H1 (cell line): ENCODE data around the gene NCAPG2. TPM values are rescaled to one million over a fixed set of nuclear protein-coding genes. Genes with fewer than 3 reads are reported as not detected.

Source experiments
- CTCF ChIA-PET: fragments of 300-600 bp; sonication (Branson Sonifier 250); formaldehyde crosslinking; loops from one replicate; lab custom pipeline; 2021; ENCODE audit not compliant: partially characterized antibody; lab: Charles Lee
- POLR2A ChIA-PET: fragments of 300-600 bp; sonication (Branson Sonifier 250); formaldehyde crosslinking; loops from one replicate; lab custom pipeline; 2021; ENCODE audit warnings: inconsistent platforms; ENCODE audit not compliant: partially characterized antibody; lab: Charles Lee
- DNase-seq, 2 experiments: peaks; one replicate each; pipeline versions ENCODE4 v3.0.0 to v3.0.0-alpha.2; 2010 to 2022; ENCODE audit warnings: low spot score in 2 of 2, low read depth in 1 of 2, mixed read lengths in 1 of 2
- FAIRE-seq: peaks from 2 replicates; lab custom pipeline; 2011; peaks lifted over from hg19 to GRCh38; lab: Jason Lieb, UNC
- H2AFZ ChIP-seq: 2 replicates; pipeline ENCODE4 v1.8.1; 2012; ENCODE audit warnings: low read length, inconsistent platforms
- H2AK5ac ChIP-seq: 2 replicates; pipeline ENCODE4 v1.6.1; 2013; ENCODE audit warnings: low read depth, low read length
- H2BK120ac ChIP-seq: replicated peaks from 2 replicates; pipeline ENCODE3; 2013; ENCODE audit warnings: low read depth, low read length, inconsistent platforms
- H2BK12ac ChIP-seq: 2 replicates; pipeline ENCODE4 v1.6.1; 2013; ENCODE audit warnings: low read depth, low read length
- H2BK15ac ChIP-seq: 2 replicates; pipeline ENCODE4 v1.6.1; 2013; ENCODE audit warnings: low read length
- H2BK20ac ChIP-seq: 2 replicates; pipeline ENCODE4 v1.6.1; 2013; ENCODE audit warnings: low read length
- H2BK5ac ChIP-seq: 2 replicates; pipeline ENCODE4 v1.6.1; 2013; ENCODE audit warnings: low read depth, low read length
- H3K14ac ChIP-seq: 2 replicates; pipeline ENCODE4 v1.6.1; 2013; ENCODE audit warnings: inconsistent platforms; ENCODE audit not compliant: insufficient read length
- H3K18ac ChIP-seq: 2 replicates; pipeline ENCODE4 v1.6.1; 2013; ENCODE audit warnings: low read length; ENCODE audit errors: extremely low read depth
- H3K23ac ChIP-seq: 2 replicates; pipeline ENCODE4 v1.6.1; 2013; ENCODE audit warnings: inconsistent platforms; ENCODE audit not compliant: insufficient read length
- H3K23me2 ChIP-seq: 2 replicates; pipeline ENCODE4 v1.6.1; 2013; ENCODE audit warnings: low read depth, low read length
- H3K27ac ChIP-seq: 2 replicates; pipeline ENCODE4 v1.6.1; 2011; ENCODE audit warnings: low read depth, low read length, inconsistent platforms
- H3K27me3 ChIP-seq, 4 experiments: replicated peaks in 1 of 4; 1 replicate in 1 of 4; 2 replicates in 3 of 4; pipeline versions ENCODE4 v1.6.1 to v1.8.1; 2011 to 2013; ENCODE audit warnings: low read length in 3 of 4, mild to moderate bottlenecking in 3 of 4, inconsistent platforms in 2 of 4, mixed read lengths in 2 of 4, moderate library complexity in 1 of 4; ENCODE audit not compliant: control insufficient read depth in 3 of 4, insufficient read depth in 3 of 4; ENCODE audit errors: extremely low read depth in 1 of 4
- H3K36me3 ChIP-seq, 4 experiments: 2 replicates each; pipeline versions ENCODE4 v1.6.1 to v1.8.1; 2011 to 2013; ENCODE audit warnings: mild to moderate bottlenecking in 4 of 4, low read length in 3 of 4, moderate library complexity in 2 of 4, control low read depth in 1 of 4, inconsistent platforms in 1 of 4; ENCODE audit not compliant: insufficient read depth in 4 of 4, control insufficient read depth in 2 of 4
- H3K4ac ChIP-seq: replicated peaks from 2 replicates; pipeline ENCODE3; 2013; ENCODE audit warnings: low read length, low read depth, mixed read lengths, inconsistent platforms; ENCODE audit not compliant: insufficient read length
- H3K4me1 ChIP-seq, 4 experiments: replicated peaks in 1 of 4; 1 replicate in 1 of 4; 2 replicates in 3 of 4; pipeline versions ENCODE4 v1.6.1 to v1.8.1; 2011 to 2013; ENCODE audit warnings: low read length in 3 of 4, inconsistent platforms in 2 of 4, mixed read lengths in 1 of 4; ENCODE audit not compliant: insufficient read depth in 4 of 4, control insufficient read depth in 3 of 4
- H3K4me2 ChIP-seq, 2 experiments: 2 replicates each; pipeline versions ENCODE4 v1.6.1 to v1.8.1; 2011 to 2013; ENCODE audit warnings: low read depth in 2 of 2, low read length in 2 of 2, control low read depth in 1 of 2, inconsistent platforms in 1 of 2, mild to moderate bottlenecking in 1 of 2; ENCODE audit not compliant: insufficient read depth in 1 of 2
- H3K4me3 ChIP-seq, 4 experiments: fragments of 200-600, 300-600 bp in 1 of 4; sonication (generic), shearing (Covaris generic), sonication (Bioruptor Twin) in 1 of 4; 2 replicates each; pipeline versions ENCODE4 v1.5.1 to v1.8.1; 2011 to 2016; ENCODE audit warnings: low read length in 4 of 4, low read depth in 3 of 4, control low read depth in 2 of 4, inconsistent platforms in 2 of 4, mild to moderate bottlenecking in 2 of 4, mixed read lengths in 1 of 4, moderate library complexity in 1 of 4; ENCODE audit not compliant: insufficient read depth in 2 of 4; ENCODE audit errors: extremely low read depth in 1 of 4
- H3K56ac ChIP-seq: replicated peaks from 2 replicates; pipeline ENCODE3; 2013; ENCODE audit warnings: low read depth, mild to moderate bottlenecking, mixed read lengths, low read length, inconsistent platforms; ENCODE audit not compliant: insufficient read length
- H3K79me1 ChIP-seq: 2 replicates; pipeline ENCODE4 v1.6.1; 2013; ENCODE audit warnings: low read depth, low read length, control low read depth
- H3K79me2 ChIP-seq, 2 experiments: 2 replicates each; pipeline versions ENCODE4 v1.6.1 to v1.8.1; 2012 to 2013; ENCODE audit warnings: low read length in 2 of 2, mild to moderate bottlenecking in 2 of 2, inconsistent platforms in 1 of 2; ENCODE audit not compliant: insufficient read depth in 2 of 2, control insufficient read depth in 1 of 2
- H3K9ac ChIP-seq, 4 experiments: replicated peaks in 1 of 4; 1 replicate in 1 of 4; 2 replicates in 3 of 4; pipeline versions ENCODE4 v1.6.1 to v1.8.1; 2011 to 2013; ENCODE audit warnings: low read depth in 3 of 4, low read length in 3 of 4, control low read depth in 2 of 4, mild to moderate bottlenecking in 2 of 4, moderate library complexity in 2 of 4, inconsistent platforms in 1 of 4; ENCODE audit errors: extremely low read depth in 1 of 4
- H3K9me3 ChIP-seq, 2 experiments: 2 replicates each; pipeline versions ENCODE4 v1.6.1 to v1.8.1; 2012 to 2013; ENCODE audit warnings: mild to moderate bottlenecking in 2 of 2, moderate library complexity in 2 of 2, control low read depth in 1 of 2, inconsistent platforms in 1 of 2, low read depth in 1 of 2, low read length in 1 of 2, mixed read lengths in 1 of 2; ENCODE audit not compliant: insufficient read depth in 2 of 2
- H4K20me1 ChIP-seq, 2 experiments: replicated peaks in 1 of 2; 2 replicates each; pipeline versions ENCODE3 to v1.8.1; 2011 to 2013; ENCODE audit warnings: inconsistent platforms in 2 of 2, low read length in 2 of 2, mild to moderate bottlenecking in 1 of 2; ENCODE audit not compliant: insufficient read depth in 2 of 2, control insufficient read depth in 1 of 2
- H4K5ac ChIP-seq: 2 replicates; pipeline ENCODE4 v1.6.1; 2013; ENCODE audit warnings: low read length, low read depth, mixed read lengths, inconsistent platforms; ENCODE audit not compliant: insufficient read length
- H4K8ac ChIP-seq: 2 replicates; pipeline ENCODE4 v1.8.0; 2013; ENCODE audit warnings: mild to moderate bottlenecking, moderate library complexity, low read length, inconsistent platforms; ENCODE audit not compliant: insufficient read depth; ENCODE audit errors: extremely low read depth
- H4K91ac ChIP-seq: replicated peaks from 2 replicates; pipeline ENCODE3; 2013; ENCODE audit warnings: low read length, mixed read lengths, inconsistent platforms; ENCODE audit not compliant: insufficient read length
- EGR1 ChIP-seq: IDR thresholded peaks from 2 replicates; pipeline ENCODE4 v1.6.1; 2011; ENCODE audit warnings: low read depth, low read length, borderline replicate concordance
- HDAC2 ChIP-seq, 2 experiments: fragments of 300-600 bp in 1 of 2; sonication (generic) in 1 of 2; IDR thresholded peaks; 2 replicates each; pipeline ENCODE4 v1.6.1; 2011 to 2012; ENCODE audit warnings: low read depth in 2 of 2, low read length in 2 of 2, mild to moderate bottlenecking in 2 of 2, moderate library complexity in 2 of 2, borderline replicate concordance in 1 of 2, inconsistent platforms in 1 of 2
- POLR2AphosphoS5 ChIP-seq: IDR thresholded peaks from 2 replicates; pipeline ENCODE4 v1.6.1; 2011; ENCODE audit warnings: low read depth, low read length
- RAD21 ChIP-seq, 2 experiments: IDR thresholded peaks in 1 of 2; conservative IDR thresholded peaks in 1 of 2; 2 replicates each; pipeline ENCODE4 v1.6.1; 2011; ENCODE audit warnings: low read depth in 2 of 2, low read length in 2 of 2, improper control_type of control experiment in 1 of 2, inconsistent platforms in 1 of 2, mild to moderate bottlenecking in 1 of 2, moderate library complexity in 1 of 2
- TCF12 ChIP-seq: IDR thresholded peaks from 2 replicates; pipeline ENCODE4 v1.6.1; 2011; ENCODE audit warnings: low read depth, mild to moderate bottlenecking, low read length
- ZNF274 ChIP-seq: IDR thresholded peaks from 2 replicates; pipeline ENCODE4 v1.7.0; 2012; ENCODE audit warnings: low read length, borderline replicate concordance; ENCODE audit errors: extremely low read depth
- WGBS, 2 experiments: shearing (Covaris generic) in 1 of 2; methylation state at CpG; one replicate each; pipeline versions ENCODE4 v1.1.6 to v1.1.7; 2013 to 2015; ENCODE audit warnings: low lambda C conversion rate in 2 of 2, mixed read lengths in 2 of 2, inconsistent platforms in 1 of 2, low coverage in 1 of 2, missing lambda C conversion rate in 1 of 2; ENCODE audit not compliant: insufficient replicate concordance in 2 of 2, insufficient coverage in 1 of 2, insufficient read length in 1 of 2; ENCODE audit errors: extremely low coverage in 1 of 2, missing lambda C conversion rate in 1 of 2; 5-methylcytosine and 5-hydroxymethylcytosine counted together
- polyA plus RNA-seq, 7 experiments: library from polyadenylated mRNA; depleted of rRNA in 3 of 7; stranded (reverse) in 5 of 7; unstranded in 2 of 7; fragments of >200 nt in 5 of 7; fragments of 200-250 nt in 2 of 7; gene quantifications; 1 replicate in 5 of 7; 2 replicates in 1 of 7; 4 replicates in 1 of 7; pipeline versions ENCODE4 v1.2.1 to v1.2.3, GENCODE V29; 2011 to 2013; ENCODE audit warnings: missing spikeins in 2 of 7, mixed read lengths in 2 of 7
- total RNA-seq: library from RNA; stranded (reverse); fragmentation: NEBNext Ultra II Directional; extraction: Animal tissue kit (Norgen Biotek cat#: 25700); gene quantifications from 2 replicates; pipeline ENCODE4 v1.2.1, GENCODE V29; 2021
- TF ChIP-seq, protein P1 (sequence below): IDR thresholded peaks from 2 replicates; pipeline ENCODE4 v1.6.1; 2011; ENCODE audit warnings: low read depth, mild to moderate bottlenecking, low read length; ENCODE audit not compliant: insufficient read depth

Gene NCAPG2
- total and polyA plus RNA-seq, 2 of the 8 experiments (the other 6 are each of a cell fraction or from before 2014, with no cell fraction given) = 49.9 to 119 TPM

DNA sequence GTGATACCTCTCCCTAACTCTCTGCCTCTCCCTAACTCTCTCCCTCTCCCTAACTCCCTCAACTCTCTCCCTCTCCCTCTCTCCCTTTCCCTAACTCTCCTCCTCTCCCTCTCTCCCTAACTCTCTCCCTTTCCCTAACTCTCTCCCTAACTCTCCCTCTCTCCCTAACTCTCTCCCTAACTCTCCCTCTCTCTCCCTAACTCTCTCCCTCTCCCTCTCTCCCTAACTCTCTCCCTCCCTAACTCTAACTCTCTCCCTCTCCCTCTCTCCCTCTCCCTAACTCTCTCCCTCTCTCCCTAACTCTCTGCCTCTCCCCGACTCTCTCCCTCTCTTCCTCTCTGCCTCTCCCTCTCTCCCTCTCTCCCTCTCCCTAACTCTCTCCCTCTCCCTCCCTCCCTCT is 115.0 kb downstream of the NCAPG2 start:
- no peak overlapping the region for H3K4me3 ChIP-seq
- H4K91ac ChIP-seq = no peak overlapping the region
- H3K23me2 ChIP-seq = peaks cover 14% of the 10 kb centered on the region; the same call in 1 of the 2 replicates
- H3K27ac ChIP-seq = no peak overlapping the region
- H3K36me3 ChIP-seq = no peaks in the 10 kb centered on the region
- H2BK20ac ChIP-seq = no peak overlapping the region
- no peak overlapping the region for H2BK15ac ChIP-seq
- FAIRE-seq (no peak), DNase-seq (no peak)
- H3K4ac ChIP-seq = no peak overlapping the region
- CTCF ChIA-PET = interaction anchor here (1.0 kb wide), 1 partner anchor 18 kb away, joined by 3 read pairs; no protein-coding TSS in a partner anchor
- no peak overlapping the region for H2AFZ ChIP-seq
- no peaks in the 10 kb centered on the region for H3K79me2 ChIP-seq
- 60 to 100% methylated on average over 1 of the region's 1 CpG for WGBS, 2 experiments
- no peak overlapping the region for H3K9ac ChIP-seq
- no peak overlapping the region for H3K56ac ChIP-seq
- peaks cover 34 to 69% (median 62%) of the 10 kb centered on the region in 4 experiments for H3K27me3 ChIP-seq
- peaks cover 0 to 8% (median 5%) of the 10 kb centered on the region in 4 experiments; a peak in 5 of 7 replicates for H3K4me1 ChIP-seq
- no peak overlapping the region for H3K14ac ChIP-seq
- no peak overlapping the region for H2BK120ac ChIP-seq
- POLR2A ChIA-PET = interaction anchor here (0.9 kb wide), 1 partner anchor 23 kb away, joined by 3 read pairs; no protein-coding TSS in a partner anchor
- no peak overlapping the region for H4K8ac ChIP-seq
- no peak overlapping the region for H3K23ac ChIP-seq
- H3K79me1 ChIP-seq = no peaks in the 10 kb centered on the region
- H2BK12ac ChIP-seq = no peak overlapping the region
- H2AK5ac ChIP-seq = no peak overlapping the region
- peaks cover 6 to 7% of the 10 kb centered on the region in 2 experiments for H4K20me1 ChIP-seq
- peaks cover 4 to 6% of the 10 kb centered on the region in 2 experiments; a peak in 2 of 4 replicates for H3K9me3 ChIP-seq
- H3K4me2 ChIP-seq = no peak overlapping the region
- H3K18ac ChIP-seq = no peak overlapping the region
- H4K5ac ChIP-seq = no peak overlapping the region
- TF ChIP-seq, protein P1, sequence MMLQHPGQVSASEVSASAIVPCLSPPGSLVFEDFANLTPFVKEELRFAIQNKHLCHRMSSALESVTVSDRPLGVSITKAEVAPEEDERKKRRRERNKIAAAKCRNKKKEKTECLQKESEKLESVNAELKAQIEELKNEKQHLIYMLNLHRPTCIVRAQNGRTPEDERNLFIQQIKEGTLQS = no peak
- TF ChIP-seq POLR2AphosphoS5 = peak; percentile 78
- no peak for TF ChIP-seq HDAC2 (IDR thresholded peaks at IDR 0.05; ENCODE audit: borderline replicate concordance in 1 of 2, low read depth in 2 of 2, low read length in 2 of 2)
- 0 out of 2 replicates have a peak, but pooled peaks have one; percentile 58 for TF ChIP-seq TCF12
- TF ChIP-seq EGR1 = 0 out of 2 replicates have a peak, but pooled peaks have one; percentile 11
- TF ChIP-seq RAD21 (IDR thresholded peaks at IDR 0.05 in 1 of 2, conservative IDR thresholded peaks at IDR 0.05 in 1 of 2; ENCODE audit: low read depth in 2 of 2, low read length in 2 of 2) = no peak
- TF ChIP-seq ZNF274 = peak; percentile 49; the same call in 1 of the 2 replicates
- TF ChIP-seq, all 59 proteins: peak for 4
- no peak overlapping the region for H2BK5ac ChIP-seq
